ENCODE results near the gene TRDN.

Gene TRDN

DNA sequence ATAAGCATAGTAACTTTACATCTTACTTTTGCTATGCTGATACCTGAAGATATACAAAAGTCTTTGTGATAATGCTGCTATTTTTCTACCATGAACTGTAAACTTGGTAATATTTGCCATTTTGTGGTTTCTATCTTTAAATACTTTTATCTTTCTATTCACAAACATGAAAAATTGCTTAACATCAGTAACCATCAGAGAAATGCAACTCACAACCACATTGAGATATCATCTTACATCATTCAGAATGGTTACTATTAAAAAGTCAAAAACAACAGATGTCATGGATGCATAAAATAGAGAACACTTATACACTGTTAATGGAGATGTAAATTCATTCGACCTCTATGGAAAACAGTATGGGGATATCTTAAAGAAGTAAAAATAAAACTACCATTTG lies 112.0 kb downstream of the TRDN start:
- no peak for DNase-seq (ENCODE audit: low spot score)
- no peak for ATAC-seq (ENCODE audit: low read depth)

DNA sequence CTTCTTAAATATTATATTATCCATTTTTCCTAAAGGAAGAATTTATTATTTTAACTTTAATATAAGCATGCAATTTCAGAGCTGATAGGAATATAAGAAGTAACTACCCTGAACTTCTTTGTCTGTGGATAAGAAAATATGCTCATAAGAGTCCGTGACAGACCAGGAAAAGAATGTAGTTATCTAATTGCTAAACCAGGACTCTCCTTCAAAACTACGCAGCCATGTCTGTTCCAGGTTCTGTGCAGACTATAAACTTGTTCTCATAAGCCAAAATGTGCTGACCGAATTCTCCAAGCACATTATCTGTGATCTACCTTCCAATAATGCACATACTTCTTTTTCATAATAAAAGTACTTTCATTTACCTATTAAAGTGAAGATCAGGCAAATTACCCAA lies 116.5 kb downstream of the TRDN start:
- Histone ChIP-seq H3K9me3 (ENCODE audit: severe bottlenecking) (no peaks in the 10 kb centered on the region), H3K27me3 (ENCODE audit: insufficient read depth, poor library complexity, severe bottlenecking) (no peaks in the 10 kb centered on the region), H3K4me1 (ENCODE audit: insufficient read depth, poor library complexity, severe bottlenecking) (no peaks in the 10 kb centered on the region), H3K27ac (ENCODE audit: poor library complexity, severe bottlenecking) (no peak overlapping the region), H3K36me3 (ENCODE audit: low read depth) (no peaks in the 10 kb centered on the region), H3K4me3 (ENCODE audit: severe bottlenecking) (no peak overlapping the region)
- TF ChIP-seq, protein P1, sequence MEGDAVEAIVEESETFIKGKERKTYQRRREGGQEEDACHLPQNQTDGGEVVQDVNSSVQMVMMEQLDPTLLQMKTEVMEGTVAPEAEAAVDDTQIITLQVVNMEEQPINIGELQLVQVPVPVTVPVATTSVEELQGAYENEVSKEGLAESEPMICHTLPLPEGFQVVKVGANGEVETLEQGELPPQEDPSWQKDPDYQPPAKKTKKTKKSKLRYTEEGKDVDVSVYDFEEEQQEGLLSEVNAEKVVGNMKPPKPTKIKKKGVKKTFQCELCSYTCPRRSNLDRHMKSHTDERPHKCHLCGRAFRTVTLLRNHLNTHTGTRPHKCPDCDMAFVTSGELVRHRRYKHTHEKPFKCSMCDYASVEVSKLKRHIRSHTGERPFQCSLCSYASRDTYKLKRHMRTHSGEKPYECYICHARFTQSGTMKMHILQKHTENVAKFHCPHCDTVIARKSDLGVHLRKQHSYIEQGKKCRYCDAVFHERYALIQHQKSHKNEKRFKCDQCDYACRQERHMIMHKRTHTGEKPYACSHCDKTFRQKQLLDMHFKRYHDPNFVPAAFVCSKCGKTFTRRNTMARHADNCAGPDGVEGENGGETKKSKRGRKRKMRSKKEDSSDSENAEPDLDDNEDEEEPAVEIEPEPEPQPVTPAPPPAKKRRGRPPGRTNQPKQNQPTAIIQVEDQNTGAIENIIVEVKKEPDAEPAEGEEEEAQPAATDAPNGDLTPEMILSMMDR (IDR thresholded peaks at IDR 0.05; ENCODE audit: poor library complexity, severe bottlenecking) = no peak
- DNase-seq (ENCODE audit: low spot score) = no peak
- no peak for ATAC-seq (ENCODE audit: low read depth)

More for the DNA sequence above, 112.0 kb downstream of the TRDN start:
- H3K27ac ChIP-seq (ENCODE audit: poor library complexity, severe bottlenecking) = no peak overlapping the region
- H3K27me3 ChIP-seq (ENCODE audit: insufficient read depth, poor library complexity, severe bottlenecking) = no peaks in the 10 kb centered on the region
- TF ChIP-seq, protein P1 (IDR thresholded peaks at IDR 0.05; ENCODE audit: poor library complexity, severe bottlenecking) = no peak
- H3K4me1 ChIP-seq (ENCODE audit: insufficient read depth, poor library complexity, severe bottlenecking) = no peaks in the 10 kb centered on the region
- H3K9me3 ChIP-seq (ENCODE audit: severe bottlenecking) = no peaks in the 10 kb centered on the region
- no peak overlapping the region for H3K4me3 ChIP-seq (ENCODE audit: severe bottlenecking)
- no peaks in the 10 kb centered on the region for H3K36me3 ChIP-seq (ENCODE audit: low read depth)

DNA sequence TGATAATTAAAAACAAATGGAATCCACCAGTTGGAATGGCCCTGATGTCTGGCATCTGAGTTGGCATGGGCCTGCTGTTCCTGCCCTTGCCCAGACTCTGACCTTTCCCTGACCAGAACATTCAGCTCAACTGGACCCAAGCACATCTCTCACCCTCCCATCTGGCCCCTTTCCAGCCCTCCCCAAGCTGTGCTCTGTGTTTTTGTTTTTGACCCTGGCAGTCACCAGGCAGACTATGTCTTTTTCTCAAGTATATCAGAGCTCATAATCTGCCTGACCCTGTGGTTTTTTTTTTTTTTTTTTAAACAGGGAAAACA lies 117.6 kb downstream of the TRDN start:
- TF ChIP-seq, protein P1 (IDR thresholded peaks at IDR 0.05; ENCODE audit: poor library complexity, severe bottlenecking) = no peak
- Histone ChIP-seq H3K9me3 (ENCODE audit: severe bottlenecking) (no peaks in the 10 kb centered on the region), H3K27ac (ENCODE audit: poor library complexity, severe bottlenecking) (no peak overlapping the region), H3K4me3 (ENCODE audit: severe bottlenecking) (no peak overlapping the region), H3K36me3 (ENCODE audit: low read depth) (no peaks in the 10 kb centered on the region), H3K27me3 (ENCODE audit: insufficient read depth, poor library complexity, severe bottlenecking) (no peaks in the 10 kb centered on the region), H3K4me1 (ENCODE audit: insufficient read depth, poor library complexity, severe bottlenecking) (no peaks in the 10 kb centered on the region)
- no peak for ATAC-seq (ENCODE audit: low read depth)
- no peak for DNase-seq (ENCODE audit: low spot score)

DNA sequence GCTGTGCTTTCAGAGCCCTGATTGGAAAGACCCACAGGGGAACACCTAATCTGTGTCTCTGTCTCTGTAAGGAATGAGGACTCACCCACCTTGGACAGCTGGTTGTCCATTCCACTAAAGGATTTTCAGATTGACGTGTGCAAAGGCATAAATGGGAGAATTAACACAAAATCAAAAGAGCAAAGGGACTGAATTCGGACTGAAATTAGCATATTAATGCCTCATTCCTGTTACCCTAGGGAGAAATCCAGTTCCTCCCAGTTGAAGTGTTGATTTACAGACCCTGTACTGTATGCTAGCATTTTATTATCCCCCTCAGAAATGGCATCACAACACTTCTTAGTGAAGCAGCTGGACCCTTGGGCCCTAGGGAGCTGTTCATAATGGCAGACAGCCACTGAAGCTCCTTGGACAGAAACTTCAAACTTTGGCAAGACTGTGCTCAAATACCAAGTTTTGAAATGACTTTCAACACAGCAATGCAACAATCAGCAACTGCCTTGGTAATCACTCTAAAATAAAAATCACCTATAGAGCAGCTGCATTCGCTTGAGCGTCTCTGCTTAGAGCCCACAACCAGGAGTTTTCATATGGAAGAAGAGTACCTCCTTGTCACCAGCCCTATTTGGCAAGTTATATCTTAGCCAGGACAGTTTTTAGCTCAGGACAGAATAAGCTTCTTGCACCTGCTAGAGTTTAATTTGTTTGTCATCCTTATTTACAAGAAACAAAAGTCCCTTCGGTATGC lies 118.1 kb downstream of the TRDN start:
- Histone ChIP-seq H3K4me3 (ENCODE audit: severe bottlenecking) (no peak overlapping the region), H3K27ac (ENCODE audit: poor library complexity, severe bottlenecking) (no peak overlapping the region), H3K36me3 (ENCODE audit: low read depth) (no peaks in the 10 kb centered on the region), H3K27me3 (ENCODE audit: insufficient read depth, poor library complexity, severe bottlenecking) (no peaks in the 10 kb centered on the region), H3K4me1 (ENCODE audit: insufficient read depth, poor library complexity, severe bottlenecking) (no peaks in the 10 kb centered on the region), H3K9me3 (ENCODE audit: severe bottlenecking) (no peaks in the 10 kb centered on the region)
- TF ChIP-seq, protein P1 (IDR thresholded peaks at IDR 0.05; ENCODE audit: poor library complexity, severe bottlenecking) = no peak
- DNase-seq (ENCODE audit: low spot score) = no peak
- no peak for ATAC-seq (ENCODE audit: low read depth)

DNA sequence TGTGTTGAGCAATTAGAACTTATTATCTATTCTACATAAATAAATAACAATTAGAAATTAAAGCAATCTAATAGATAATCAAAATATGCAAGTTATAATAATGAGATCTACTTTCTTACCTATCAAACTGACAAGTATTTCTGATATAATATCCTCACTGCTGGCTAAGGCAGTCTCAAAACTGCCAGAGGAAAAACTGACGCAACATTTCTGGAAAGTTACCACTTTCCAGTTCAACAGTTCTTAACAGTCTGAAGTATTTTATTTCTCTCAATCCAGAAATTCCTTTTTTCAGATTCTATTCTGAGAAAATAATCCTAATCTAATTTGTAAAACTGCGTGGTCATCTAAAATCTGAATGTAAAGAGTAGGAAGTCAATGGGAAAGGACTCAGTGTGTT lies 121.0 kb downstream of the TRDN start:
- TF ChIP-seq, protein P1 (IDR thresholded peaks at IDR 0.05; ENCODE audit: poor library complexity, severe bottlenecking) = no peak
- no peaks in the 10 kb centered on the region for H3K27me3 ChIP-seq (ENCODE audit: insufficient read depth, poor library complexity, severe bottlenecking)
- H3K27ac ChIP-seq (ENCODE audit: poor library complexity, severe bottlenecking) = no peak overlapping the region
- H3K36me3 ChIP-seq (ENCODE audit: low read depth) = no peaks in the 10 kb centered on the region
- ATAC-seq (ENCODE audit: low read depth) = no peak
- no peak for DNase-seq (ENCODE audit: low spot score)
- H3K9me3 ChIP-seq (ENCODE audit: severe bottlenecking) = no peaks in the 10 kb centered on the region
- H3K4me3 ChIP-seq (ENCODE audit: severe bottlenecking) = no peak overlapping the region
- no peaks in the 10 kb centered on the region for H3K4me1 ChIP-seq (ENCODE audit: insufficient read depth, poor library complexity, severe bottlenecking)
